Mesothelial cell of epicardium (in vitro differentiated cells): ENCODE results near the gene OBSCN. TPM values are rescaled to one million over a fixed set of nuclear protein-coding genes. Genes with fewer than 3 reads are reported as not detected.
A peak's percentile ranks its signal among the peaks of the same experiment; 100 is the strongest.

ENCODE experiments used
- DNase-seq, 2 experiments: peaks; one replicate each; pipeline ENCODE4 v3.0.0; 2021; ENCODE audit warnings: low spot score in 2 of 2; ENCODE audit not compliant: unreplicated experiment in 2 of 2
- H3K27ac Mint-ChIP-seq: 2 replicates; pipeline ENCODE4 v1.8.0; 2021; ENCODE audit warnings: mixed read lengths
- H3K27me3 Mint-ChIP-seq: 2 replicates; pipeline ENCODE4 v1.8.0; 2021; ENCODE audit warnings: low read depth, mixed read lengths
- H3K36me3 Mint-ChIP-seq: 2 replicates; pipeline ENCODE4 v1.8.0; 2021; ENCODE audit warnings: mixed read lengths
- H3K4me1 Mint-ChIP-seq: 2 replicates; pipeline ENCODE4 v1.8.0; 2021; ENCODE audit warnings: mixed read lengths
- H3K4me3 Mint-ChIP-seq: 2 replicates; pipeline ENCODE4 v1.8.0; 2021; ENCODE audit warnings: mild to moderate bottlenecking, moderate library complexity, mixed read lengths
- H3K9me3 Mint-ChIP-seq: 2 replicates; pipeline ENCODE4 v1.8.0; 2021; ENCODE audit warnings: mixed read lengths
- total RNA-seq: library from RNA; stranded (reverse); gene quantifications from 3 replicates; pipeline ENCODE4 v1.2.1, GENCODE V29; 2021
- TF ChIP-seq, protein P1 (sequence below): fragments of 200-600 bp; sonication (generic); IDR thresholded peaks from one replicate; pipeline ENCODE4 v1.5.0; 2021; ENCODE audit warnings: antibody characterized with exemption; ENCODE audit not compliant: unreplicated experiment

The OBSCN gene
- total RNA-seq, 1 donor from 2014 or later: 113 TPM

DNA sequence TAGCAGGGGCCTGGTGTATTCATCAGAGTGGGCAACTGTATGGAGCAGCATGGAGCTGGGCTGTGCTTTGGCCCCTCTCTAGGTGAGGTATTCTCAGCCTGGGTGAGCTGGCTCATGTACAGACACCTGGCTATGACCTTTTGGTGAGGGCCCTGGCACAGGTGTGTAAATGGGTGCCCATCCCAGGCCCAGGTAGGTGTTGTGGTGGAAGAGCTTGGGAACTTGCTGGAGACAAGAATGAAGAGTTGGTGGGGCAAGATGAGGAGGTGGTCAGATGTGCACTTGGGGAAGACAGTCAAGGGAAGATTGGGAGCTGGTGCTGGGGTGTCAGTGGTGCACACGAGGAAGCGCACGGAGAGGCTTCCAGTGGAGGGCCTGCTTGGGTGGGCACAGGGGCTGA lies 103.2 kb downstream of the OBSCN start:
- no peaks in the 10 kb centered on the region for H3K27me3 Mint-ChIP-seq
- H3K27ac Mint-ChIP-seq: no peak overlapping the region
- no peak for DNase-seq
- H3K4me1 Mint-ChIP-seq: no peaks in the 10 kb centered on the region
- peaks cover 11% of the 10 kb centered on the region for H3K9me3 Mint-ChIP-seq
- TF ChIP-seq, protein P1, sequence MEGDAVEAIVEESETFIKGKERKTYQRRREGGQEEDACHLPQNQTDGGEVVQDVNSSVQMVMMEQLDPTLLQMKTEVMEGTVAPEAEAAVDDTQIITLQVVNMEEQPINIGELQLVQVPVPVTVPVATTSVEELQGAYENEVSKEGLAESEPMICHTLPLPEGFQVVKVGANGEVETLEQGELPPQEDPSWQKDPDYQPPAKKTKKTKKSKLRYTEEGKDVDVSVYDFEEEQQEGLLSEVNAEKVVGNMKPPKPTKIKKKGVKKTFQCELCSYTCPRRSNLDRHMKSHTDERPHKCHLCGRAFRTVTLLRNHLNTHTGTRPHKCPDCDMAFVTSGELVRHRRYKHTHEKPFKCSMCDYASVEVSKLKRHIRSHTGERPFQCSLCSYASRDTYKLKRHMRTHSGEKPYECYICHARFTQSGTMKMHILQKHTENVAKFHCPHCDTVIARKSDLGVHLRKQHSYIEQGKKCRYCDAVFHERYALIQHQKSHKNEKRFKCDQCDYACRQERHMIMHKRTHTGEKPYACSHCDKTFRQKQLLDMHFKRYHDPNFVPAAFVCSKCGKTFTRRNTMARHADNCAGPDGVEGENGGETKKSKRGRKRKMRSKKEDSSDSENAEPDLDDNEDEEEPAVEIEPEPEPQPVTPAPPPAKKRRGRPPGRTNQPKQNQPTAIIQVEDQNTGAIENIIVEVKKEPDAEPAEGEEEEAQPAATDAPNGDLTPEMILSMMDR: no peak
- no peak overlapping the region for H3K4me3 Mint-ChIP-seq
- H3K36me3 Mint-ChIP-seq: peaks cover 21% of the 10 kb centered on the region

DNA sequence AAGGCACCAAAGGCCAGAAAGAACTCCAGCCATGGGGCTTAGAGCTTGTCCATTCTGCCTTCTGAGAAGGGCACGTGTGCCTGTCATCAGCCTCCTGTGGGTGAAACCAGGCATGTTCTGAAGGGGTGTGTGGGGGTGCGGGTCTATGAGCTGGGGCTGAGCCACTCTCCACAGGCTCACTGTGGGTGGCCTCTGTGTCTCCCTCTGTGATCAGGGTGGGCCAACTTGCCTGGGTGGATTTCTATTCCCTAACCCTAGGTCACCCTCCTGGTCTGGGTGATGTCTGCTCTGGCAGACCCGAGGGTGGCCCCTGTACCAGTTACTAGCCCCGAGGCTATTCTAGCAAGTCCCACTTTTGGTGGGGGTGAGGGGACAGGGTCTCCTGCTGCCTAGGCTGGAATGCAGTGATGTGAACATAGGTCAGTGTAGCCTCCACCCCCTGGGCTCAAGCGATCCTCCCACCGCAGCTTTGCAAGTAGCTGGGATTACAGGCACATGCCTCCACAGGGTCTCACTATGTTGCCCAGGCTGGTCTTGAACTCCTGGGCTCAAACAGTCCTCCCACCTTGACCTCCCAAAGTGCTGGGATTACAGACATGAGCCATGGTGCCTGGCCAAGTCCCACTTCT lies 104.4 kb downstream of the OBSCN start:
- Mint-ChIP-seq H3K9me3 (peaks cover 11% of the 10 kb centered on the region), H3K27ac (no peak overlapping the region), H3K27me3 (no peaks in the 10 kb centered on the region), H3K4me1 (no peaks in the 10 kb centered on the region), H3K36me3 (peaks cover 21% of the 10 kb centered on the region), H3K4me3 (no peak overlapping the region)
- DNase-seq: peak in 1 of 2 experiments; percentile 15
- TF ChIP-seq, protein P1: no peak

DNA sequence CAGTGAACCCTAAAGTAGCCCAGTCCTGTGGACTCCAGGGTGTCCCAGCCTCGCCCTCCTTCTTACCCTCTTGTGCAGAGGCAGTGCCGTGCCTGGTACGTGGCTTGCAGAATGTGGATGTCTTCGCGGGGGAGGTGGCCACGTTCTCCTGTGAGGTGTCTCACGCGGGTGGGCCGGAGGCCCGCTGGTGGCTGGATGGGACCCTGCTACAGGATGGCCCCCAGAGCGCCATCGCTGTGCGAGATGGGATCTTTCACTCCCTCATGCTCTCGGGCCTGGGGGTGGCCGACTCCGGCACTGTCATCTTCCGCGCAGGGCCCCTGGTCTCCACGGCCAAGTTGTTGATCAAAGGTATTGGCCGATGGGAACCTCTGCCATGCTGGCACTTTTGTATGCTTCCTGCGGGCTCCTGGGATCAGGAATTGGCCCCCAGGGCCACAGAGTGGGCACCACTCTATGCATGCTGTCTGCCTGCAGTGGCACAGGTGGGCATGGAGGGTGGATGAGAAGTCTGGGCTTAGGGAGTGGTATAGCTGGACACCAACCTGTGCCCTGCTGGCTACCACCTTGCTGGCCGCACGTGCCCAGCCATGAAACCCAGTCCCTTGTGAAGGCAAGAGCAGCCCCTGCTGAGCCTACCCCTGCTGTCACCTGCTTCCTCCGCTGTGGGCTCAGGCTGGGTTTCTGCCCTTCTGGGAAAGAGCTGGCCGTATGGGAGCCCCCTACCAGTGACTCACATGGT lies 105.9 kb downstream of the OBSCN start:
- H3K27ac Mint-ChIP-seq: no peak overlapping the region
- H3K27me3 Mint-ChIP-seq: no peaks in the 10 kb centered on the region
- H3K4me3 Mint-ChIP-seq: no peak overlapping the region
- H3K4me1 Mint-ChIP-seq: no peaks in the 10 kb centered on the region
- H3K9me3 Mint-ChIP-seq: peaks cover 11% of the 10 kb centered on the region
- peak in 1 of 2 experiments; percentile 18 for DNase-seq
- H3K36me3 Mint-ChIP-seq: peaks cover 21% of the 10 kb centered on the region
- TF ChIP-seq, protein P1: no peak

DNA sequence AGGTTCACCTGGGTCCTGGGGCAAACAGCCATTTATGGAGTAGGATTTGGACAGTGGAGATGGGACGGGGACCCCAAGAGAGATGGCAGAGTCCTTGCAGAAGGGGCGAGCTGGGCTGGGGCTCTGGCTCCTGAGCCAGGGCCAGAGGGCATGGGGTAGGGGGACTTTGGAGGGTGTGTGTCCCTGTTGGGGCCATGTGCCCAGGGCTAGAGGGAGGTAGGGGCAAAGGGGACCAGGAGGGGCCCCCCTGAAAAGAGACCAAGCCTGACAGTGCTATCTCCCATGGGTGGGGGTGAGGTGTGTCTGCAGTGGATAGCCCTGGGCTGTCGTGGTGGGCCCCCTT lies 106.4 kb downstream of the OBSCN start:
- H3K4me3 Mint-ChIP-seq: no peak overlapping the region
- peaks cover 21% of the 10 kb centered on the region for H3K36me3 Mint-ChIP-seq
- peak in 1 of 2 experiments; percentile 14 for DNase-seq
- H3K27me3 Mint-ChIP-seq: no peaks in the 10 kb centered on the region
- H3K27ac Mint-ChIP-seq: no peak overlapping the region
- TF ChIP-seq, protein P1: no peak
- H3K9me3 Mint-ChIP-seq: peaks cover 11% of the 10 kb centered on the region
- no peaks in the 10 kb centered on the region for H3K4me1 Mint-ChIP-seq

DNA sequence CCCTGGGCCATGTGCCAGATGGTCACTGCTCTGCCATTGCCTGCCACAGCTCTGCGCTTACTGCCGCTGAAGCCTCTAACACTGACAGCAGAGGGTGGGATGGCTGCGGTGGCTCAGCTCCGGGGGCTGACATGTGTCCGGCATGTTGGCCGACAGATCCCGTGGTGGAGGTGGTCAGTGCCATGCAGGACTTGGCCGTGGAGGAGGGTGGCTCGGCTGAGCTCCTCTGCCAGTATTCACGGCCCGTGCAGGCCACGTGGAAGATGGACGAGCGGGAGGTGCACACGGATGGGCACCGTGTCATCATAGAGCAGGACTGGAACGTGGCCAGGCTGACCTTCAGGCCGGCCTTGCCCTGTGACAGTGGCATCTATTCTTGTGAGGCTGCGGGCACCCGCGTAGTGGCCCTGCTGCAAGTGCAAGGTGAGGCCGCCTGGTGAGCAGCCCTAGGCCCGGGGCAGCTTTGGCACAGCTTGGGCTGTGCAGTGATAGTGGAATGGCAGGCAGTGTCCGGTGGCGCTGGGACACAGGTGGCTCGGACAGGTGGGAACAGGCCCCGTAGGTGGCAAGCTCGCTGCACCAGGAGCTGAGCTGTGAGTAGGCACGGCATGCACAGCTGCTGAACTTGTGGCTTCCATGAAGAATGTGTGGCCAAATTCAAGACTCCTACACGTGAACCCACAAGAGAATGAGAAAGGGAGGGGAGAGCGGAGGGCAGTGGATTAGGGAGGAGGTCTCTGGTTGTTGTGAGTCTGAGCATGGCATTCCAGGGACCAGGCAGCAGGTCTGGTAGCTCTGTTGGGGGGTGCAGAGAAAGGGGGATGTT lies 107.0 kb downstream of the OBSCN start:
- peaks cover 11% of the 10 kb centered on the region for H3K9me3 Mint-ChIP-seq
- H3K27ac Mint-ChIP-seq: no peak overlapping the region
- peaks cover 21% of the 10 kb centered on the region for H3K36me3 Mint-ChIP-seq
- TF ChIP-seq, protein P1: no peak
- H3K4me1 Mint-ChIP-seq: no peaks in the 10 kb centered on the region
- DNase-seq: peak; percentile 14 to 33
- no peaks in the 10 kb centered on the region for H3K27me3 Mint-ChIP-seq
- no peak overlapping the region for H3K4me3 Mint-ChIP-seq
